HepG2 (cell line): ENCODE data around the gene ENO3. TPM values are rescaled to one million over a fixed set of nuclear protein-coding genes. Genes with fewer than 3 reads are reported as not detected.

Experiments
- ATF5 ChIP-seq: sonication (generic); formaldehyde crosslinking; IDR thresholded peaks from 2 replicates; pipeline ENCODE4 v1.4.0; 2020; ENCODE audit warnings: mild to moderate bottlenecking, low read depth, missing genetic modification reagents
- CEBPG ChIP-seq: IDR thresholded peaks from 2 replicates; pipeline ENCODE4 v1.6.1; 2016
- CREBL2 ChIP-seq: sonication (generic); formaldehyde crosslinking; IDR thresholded peaks from 2 replicates; pipeline ENCODE4 v1.8.1; 2023; ENCODE audit warnings: missing genetic modification reagents, mild to moderate bottlenecking, borderline replicate concordance
- GFI1 ChIP-seq: sonication (generic); formaldehyde crosslinking; IDR thresholded peaks from 2 replicates; pipeline ENCODE4 v1.5.0; 2020; ENCODE audit warnings: missing genetic modification reagents, mild to moderate bottlenecking, borderline replicate concordance
- NAIF1 ChIP-seq: sonication (generic); formaldehyde crosslinking; IDR thresholded peaks from 2 replicates; pipeline ENCODE4 v1.5.0; 2020; ENCODE audit warnings: mild to moderate bottlenecking, missing genetic modification reagents, borderline replicate concordance
- NFATC3 ChIP-seq: sonication (generic); formaldehyde crosslinking; IDR thresholded peaks from 2 replicates; pipeline ENCODE4 v1.5.1; 2020; ENCODE audit warnings: mild to moderate bottlenecking, missing genetic modification reagents
- NR2F6 ChIP-seq, 2 experiments: IDR thresholded peaks; 2 replicates each; pipeline ENCODE4 v1.6.1; 2016; ENCODE audit warnings: antibody characterized with exemption in 1 of 2, mild to moderate bottlenecking in 1 of 2
- PBX3 ChIP-seq: sonication (generic); formaldehyde crosslinking; IDR thresholded peaks from 2 replicates; pipeline ENCODE4 v1.8.1; 2023; ENCODE audit warnings: missing genetic modification reagents, inconsistent platforms, borderline replicate concordance
- PLRG1 ChIP-seq: fragments of 450-650 bp; conservative IDR thresholded peaks from 2 replicates; pipeline ENCODE4 v1.6.1; 2016
- SALL1 ChIP-seq: sonication (generic); formaldehyde crosslinking; IDR thresholded peaks from 2 replicates; pipeline ENCODE4 v1.8.0; 2022; ENCODE audit warnings: mild to moderate bottlenecking, missing genetic modification reagents
- TBX3 ChIP-seq: fragments of 450-650 bp; IDR thresholded peaks from 2 replicates; pipeline ENCODE4 v1.6.1; 2017; ENCODE audit warnings: antibody characterized with exemption, mild to moderate bottlenecking, inconsistent platforms, borderline replicate concordance
- TRAFD1 ChIP-seq: sonication (generic); formaldehyde crosslinking; IDR thresholded peaks from 2 replicates; pipeline ENCODE4 v1.5.1; 2020; ENCODE audit warnings: missing genetic modification reagents, mild to moderate bottlenecking, borderline replicate concordance
- ZFP41 ChIP-seq: sonication (generic); formaldehyde crosslinking; IDR thresholded peaks from 2 replicates; pipeline ENCODE4 v1.4.0; 2020; ENCODE audit warnings: mild to moderate bottlenecking, missing genetic modification reagents, borderline replicate concordance
- ZMYM4 ChIP-seq: sonication (generic); formaldehyde crosslinking; IDR thresholded peaks from 2 replicates; pipeline ENCODE4 v1.8.1; 2023; ENCODE audit warnings: mild to moderate bottlenecking, missing genetic modification reagents
- ZNF124 ChIP-seq: sonication (generic); formaldehyde crosslinking; IDR thresholded peaks from 2 replicates; pipeline ENCODE4 v1.4.0; 2020; ENCODE audit warnings: missing genetic modification reagents
- ZNF136 ChIP-seq: sonication (generic); formaldehyde crosslinking; IDR thresholded peaks from 2 replicates; pipeline ENCODE4 v1.8.1; 2022; ENCODE audit warnings: low read depth, mild to moderate bottlenecking, moderate library complexity, missing genetic modification reagents
- ZNF292 ChIP-seq: sonication (generic); formaldehyde crosslinking; IDR thresholded peaks from 2 replicates; pipeline ENCODE4 v1.8.1; 2022; ENCODE audit warnings: mild to moderate bottlenecking, low read depth, missing genetic modification reagents, borderline replicate concordance
- ZNF510 ChIP-seq: sonication (generic); formaldehyde crosslinking; IDR thresholded peaks from 2 replicates; pipeline ENCODE4 v1.4.0; 2020; ENCODE audit warnings: low read depth, mild to moderate bottlenecking, missing genetic modification reagents
- ZNF639 ChIP-seq: conservative IDR thresholded peaks from 2 replicates; pipeline ENCODE4 v1.6.1; 2018; ENCODE audit warnings: missing genetic modification reagents
- polyA plus RNA-seq, 8 experiments: library from polyadenylated mRNA; depleted of rRNA in 3 of 8; stranded (reverse) in 7 of 8; unstranded in 1 of 8; fragments of >200 nt; fragmentation: Illumina TruSeq in 4 of 8; extraction: Trizol in 4 of 8; gene quantifications; 2 replicates each; pipeline versions ENCODE4 v1.2.1 to v1.2.3, GENCODE V29; 2011 to 2016; ENCODE audit warnings: low read depth in 4 of 8, missing spikeins in 1 of 8, mixed read lengths in 1 of 8; ENCODE audit not compliant: insufficient read depth in 1 of 8
- total RNA-seq, 5 experiments: library from RNA; depleted of rRNA; stranded (reverse); fragments of >200 nt; fragmentation: Illumina TruSeq; extraction: Trizol; gene quantifications; 2 replicates each; pipeline ENCODE4 v1.2.3, GENCODE V29; 2016; ENCODE audit warnings: low read depth in 1 of 5
- TF ChIP-seq, protein P1 (sequence below): sonication (generic); formaldehyde crosslinking; IDR thresholded peaks from 2 replicates; pipeline ENCODE4 v1.4.0; 2020; ENCODE audit warnings: missing genetic modification reagents, borderline replicate concordance

The ENO3 gene
- total and polyA plus RNA-seq, 2 of the 13 experiments (the other 11 are each of a cell fraction or from before 2014, with no cell fraction given) = 59.8 to 69.8 TPM

DNA sequence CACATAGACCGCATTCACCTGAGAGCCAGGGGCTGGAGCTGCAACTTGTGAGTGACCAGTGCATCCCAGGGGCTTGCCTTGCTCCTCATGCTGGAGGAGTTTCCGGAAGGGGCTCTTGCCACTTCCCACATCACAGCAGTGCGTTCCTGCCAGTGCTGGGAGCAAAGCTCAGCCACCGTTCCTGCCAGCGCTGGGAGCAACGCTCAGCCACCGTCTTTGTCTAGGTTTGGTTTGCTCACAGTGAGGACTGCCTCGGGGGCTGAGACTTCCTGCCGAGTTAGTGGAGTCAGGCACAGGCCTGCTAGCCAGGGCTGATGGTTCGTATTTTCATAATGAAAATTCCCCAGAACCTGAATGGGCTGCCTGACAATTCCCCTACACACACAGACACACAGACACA lies 42.6 kb upstream of the ENO3 start (continued):
- TF ChIP-seq ZMYM4 (peak; percentile 44; the same call in 1 of the 2 replicates), ZNF124 (peak; percentile 85; the same call in 1 of the 2 replicates), ZNF639 (0 out of 2 replicates have a peak, but pooled peaks have one; percentile 36), SALL1 (CRISPR knock-in tag) (peak; percentile 83), ATF5 (CRISPR knock-in tag) (no peak), NFATC3 (no peak), TBX3 (no peak), TRAFD1 (no peak), ZNF136 (CRISPR knock-in tag) (0 out of 2 replicates have a peak, but pooled peaks have one; percentile 54), NAIF1 (CRISPR knock-in tag) (peak; percentile 40; the same call in 1 of the 2 replicates), NR2F6 (IDR thresholded peaks at IDR 0.05) (no peak), NR2F6 (CRISPR knock-in tag; IDR thresholded peaks at IDR 0.05) (peak; percentile 62), ZNF292 (CRISPR knock-in tag) (peak; percentile 86; the same call in 1 of the 2 replicates), ZNF510 (no peak), PBX3 (no peak), CREBL2 (CRISPR knock-in tag) (no peak), GFI1 (CRISPR knock-in tag) (peak; percentile 49; the same call in 1 of the 2 replicates), ZFP41 (CRISPR knock-in tag) (no peak), CEBPG (CRISPR knock-in tag) (peak; percentile 38; the same call in 1 of the 2 replicates), PLRG1 (no peak)
- TF ChIP-seq, protein P1, sequence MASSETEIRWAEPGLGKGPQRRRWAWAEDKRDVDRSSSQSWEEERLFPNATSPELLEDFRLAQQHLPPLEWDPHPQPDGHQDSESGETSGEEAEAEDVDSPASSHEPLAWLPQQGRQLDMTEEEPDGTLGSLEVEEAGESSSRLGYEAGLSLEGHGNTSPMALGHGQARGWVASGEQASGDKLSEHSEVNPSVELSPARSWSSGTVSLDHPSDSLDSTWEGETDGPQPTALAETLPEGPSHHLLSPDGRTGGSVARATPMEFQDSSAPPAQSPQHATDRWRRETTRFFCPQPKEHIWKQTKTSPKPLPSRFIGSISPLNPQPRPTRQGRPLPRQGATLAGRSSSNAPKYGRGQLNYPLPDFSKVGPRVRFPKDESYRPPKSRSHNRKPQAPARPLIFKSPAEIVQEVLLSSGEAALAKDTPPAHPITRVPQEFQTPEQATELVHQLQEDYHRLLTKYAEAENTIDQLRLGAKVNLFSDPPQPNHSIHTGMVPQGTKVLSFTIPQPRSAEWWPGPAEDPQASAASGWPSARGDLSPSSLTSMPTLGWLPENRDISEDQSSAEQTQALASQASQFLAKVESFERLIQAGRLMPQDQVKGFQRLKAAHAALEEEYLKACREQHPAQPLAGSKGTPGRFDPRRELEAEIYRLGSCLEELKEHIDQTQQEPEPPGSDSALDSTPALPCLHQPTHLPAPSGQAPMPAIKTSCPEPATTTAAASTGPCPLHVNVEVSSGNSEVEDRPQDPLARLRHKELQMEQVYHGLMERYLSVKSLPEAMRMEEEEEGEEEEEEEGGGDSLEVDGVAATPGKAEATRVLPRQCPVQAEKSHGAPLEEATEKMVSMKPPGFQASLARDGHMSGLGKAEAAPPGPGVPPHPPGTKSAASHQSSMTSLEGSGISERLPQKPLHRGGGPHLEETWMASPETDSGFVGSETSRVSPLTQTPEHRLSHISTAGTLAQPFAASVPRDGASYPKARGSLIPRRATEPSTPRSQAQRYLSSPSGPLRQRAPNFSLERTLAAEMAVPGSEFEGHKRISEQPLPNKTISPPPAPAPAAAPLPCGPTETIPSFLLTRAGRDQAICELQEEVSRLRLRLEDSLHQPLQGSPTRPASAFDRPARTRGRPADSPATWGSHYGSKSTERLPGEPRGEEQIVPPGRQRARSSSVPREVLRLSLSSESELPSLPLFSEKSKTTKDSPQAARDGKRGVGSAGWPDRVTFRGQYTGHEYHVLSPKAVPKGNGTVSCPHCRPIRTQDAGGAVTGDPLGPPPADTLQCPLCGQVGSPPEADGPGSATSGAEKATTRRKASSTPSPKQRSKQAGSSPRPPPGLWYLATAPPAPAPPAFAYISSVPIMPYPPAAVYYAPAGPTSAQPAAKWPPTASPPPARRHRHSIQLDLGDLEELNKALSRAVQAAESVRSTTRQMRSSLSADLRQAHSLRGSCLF (CRISPR knock-in tag) = no peak
